Subcutaneous adipose tissue (tissue), 4 donors: ENCODE results near the gene IGFN1. TPM values are rescaled to one million over a fixed set of nuclear protein-coding genes. Genes with fewer than 3 reads are reported as not detected.

ENCODE experiments used
- CTCF ChIP-seq: fragments of 450-650 bp; IDR thresholded peaks from one replicate; pipeline ENCODE4 v1.5.1; 2016; ENCODE audit warnings: low read depth, mild to moderate bottlenecking, control low read depth, antibody characterized with exemption, moderate library complexity
- total RNA-seq, 4 donors: library from RNA; depleted of rRNA; stranded (reverse); fragments of >200 nt; gene quantifications; one replicate each; pipeline ENCODE4 v1.1.0, GENCODE V29; 2016

The IGFN1 gene
- total RNA-seq, 4 donors from 2014 or later, result not detected

GRCh38 chr1:201144701-201145100 lies 45.9 kb upstream of the IGFN1 start:
- TF ChIP-seq CTCF, result no peak

DNA sequence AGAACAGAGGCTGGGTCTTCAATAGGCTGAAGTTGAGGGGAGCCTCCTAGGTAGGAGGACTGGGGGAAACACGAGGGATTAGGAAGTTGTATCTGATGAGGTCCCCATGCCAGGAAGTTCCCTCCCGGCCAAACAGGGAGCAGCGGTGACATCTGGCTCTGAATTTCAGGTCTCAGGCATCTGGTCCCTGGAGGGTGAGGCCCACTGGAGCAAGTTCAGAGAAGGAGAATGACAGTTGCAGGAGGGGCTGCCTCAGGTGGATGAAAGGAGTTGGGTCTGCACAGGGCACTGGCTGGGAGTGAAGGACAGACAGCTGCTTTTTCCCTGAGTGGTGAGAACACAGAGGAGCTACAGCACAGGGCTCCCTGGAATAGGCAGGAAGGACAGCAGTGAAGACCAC lies 45.5 kb upstream of the IGFN1 start:
- TF ChIP-seq CTCF, result no peak

DNA sequence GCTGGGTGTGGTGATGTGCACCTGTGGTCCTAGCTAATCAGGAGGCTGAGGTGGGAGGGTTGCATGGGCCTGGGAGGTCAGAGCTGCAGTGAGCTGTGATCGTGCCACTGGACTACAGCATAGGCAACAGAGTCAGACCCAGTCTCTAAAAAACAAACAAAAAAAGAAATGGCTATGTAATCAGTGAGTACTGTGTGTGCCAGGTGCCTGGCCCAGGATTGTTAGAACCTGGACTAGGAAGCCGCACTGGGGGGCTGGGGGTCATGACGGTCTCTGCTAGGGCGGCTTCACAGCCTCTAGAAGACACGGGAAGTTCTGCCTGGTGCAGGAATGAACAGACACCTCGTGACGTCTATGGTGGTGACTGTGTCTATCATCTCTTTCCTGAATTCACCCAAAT lies 44.8 kb upstream of the IGFN1 start:
- TF ChIP-seq CTCF, result no peak

DNA sequence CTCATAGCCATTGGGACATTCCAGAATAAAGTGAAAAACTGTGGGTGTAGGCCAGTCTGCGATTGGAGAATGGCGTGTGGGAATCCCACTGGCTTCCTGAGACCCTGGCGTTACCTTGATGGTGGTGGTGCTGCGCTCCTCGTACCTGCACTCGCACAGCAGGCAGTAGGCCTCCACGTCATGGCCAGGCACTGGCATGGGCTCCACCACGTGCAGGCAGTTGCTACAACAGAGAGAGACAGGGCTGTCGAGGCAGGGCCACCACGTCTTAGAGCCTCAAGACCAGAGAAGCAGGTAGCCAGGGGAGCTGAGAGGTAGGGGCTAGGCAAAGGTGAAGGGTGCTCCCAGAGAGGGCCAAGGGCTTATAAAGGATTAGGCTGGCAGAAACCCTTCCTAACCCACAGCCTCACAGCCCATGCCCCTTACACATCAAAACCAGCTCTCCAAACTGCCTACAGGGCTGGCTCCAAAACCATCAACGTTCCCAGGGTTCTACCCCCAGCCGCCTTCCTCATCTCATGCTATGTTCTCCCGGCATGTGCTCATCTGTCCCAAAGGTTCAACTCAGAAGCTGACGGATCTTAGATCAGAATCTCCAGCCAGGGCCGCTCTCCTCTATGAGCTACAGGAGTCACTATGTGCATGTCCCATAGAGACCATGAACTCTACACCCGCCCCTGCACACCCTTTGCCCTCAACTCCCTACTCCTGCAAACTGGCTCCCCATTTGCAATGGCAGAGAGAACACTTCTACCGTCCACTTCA lies 43.8 kb upstream of the IGFN1 start:
- TF ChIP-seq CTCF, result no peak

- no peak for TF ChIP-seq CTCF
These were observed 43.1 kb upstream of the IGFN1 start for GRCh38 chr1:201147396-201148015.

DNA sequence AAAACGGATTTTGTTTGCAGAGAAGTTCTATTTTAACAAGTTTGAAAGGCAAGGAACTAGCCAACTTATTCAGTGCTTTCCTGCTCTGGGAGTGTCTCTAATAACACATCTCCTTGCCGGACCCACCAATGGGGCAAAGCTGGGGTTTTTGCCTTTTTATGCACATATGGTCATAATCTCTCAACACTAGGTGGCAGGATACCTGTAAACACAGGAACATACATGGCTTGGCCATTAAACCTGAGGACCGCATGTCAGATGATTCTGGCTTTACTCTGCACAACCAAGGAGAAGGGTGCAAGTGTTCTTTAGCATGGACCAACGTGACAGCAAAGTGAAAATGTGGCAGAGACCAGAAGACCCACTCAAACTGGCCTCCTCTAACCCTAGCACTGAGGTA lies 41.2 kb upstream of the IGFN1 start:
- no peak for TF ChIP-seq CTCF

DNA sequence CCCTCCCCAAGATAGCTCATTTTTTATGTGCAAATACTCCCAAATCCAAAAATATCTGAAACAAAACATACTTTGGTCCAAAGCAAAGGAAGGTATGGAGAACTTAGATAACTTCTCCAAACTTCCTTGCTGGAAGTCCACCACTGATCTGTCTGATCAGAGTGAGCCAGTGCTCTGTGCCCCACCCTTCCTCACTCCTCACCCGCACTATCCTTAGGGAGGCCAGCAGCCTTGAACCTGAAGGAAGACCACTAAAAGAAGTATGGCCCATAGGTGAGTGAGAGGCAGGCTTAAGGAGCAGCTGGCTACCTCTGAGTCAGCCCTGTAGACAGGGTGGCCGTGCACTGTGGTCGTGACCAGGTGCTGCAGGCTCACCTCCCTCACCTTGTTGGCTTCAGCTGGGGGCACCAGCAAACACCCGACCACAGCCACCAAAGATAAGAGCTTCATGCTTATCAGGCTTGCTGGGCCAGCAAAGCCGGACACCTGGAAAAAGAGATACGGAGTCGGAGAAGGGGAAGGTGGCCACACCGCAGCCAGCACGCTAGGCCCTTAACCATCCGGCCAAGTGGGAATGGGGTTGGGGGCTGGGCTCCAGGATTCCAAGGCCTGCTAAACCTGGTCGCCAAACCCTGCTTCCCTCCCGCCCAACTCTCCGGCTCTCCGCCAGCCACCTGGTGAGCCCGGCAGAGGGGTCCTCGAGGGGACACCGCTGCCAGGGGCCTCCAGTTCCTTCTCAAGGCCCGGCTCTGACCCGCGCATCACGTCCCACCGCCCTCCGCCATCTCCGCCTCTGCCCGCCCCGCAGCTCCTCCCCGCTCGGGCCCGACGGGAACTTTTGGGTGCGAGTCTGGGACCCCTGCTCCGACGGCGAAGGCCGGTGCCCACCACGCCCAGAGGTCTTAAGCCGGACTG lies 36.9 kb upstream of the IGFN1 start:
- TF ChIP-seq CTCF, result no peak
